Measurements from ENCODE around the gene GSTCD.
"Not testable (repeated sequence)": the region's sequence is repeated elsewhere in the genome, so short reads cannot be mapped to it uniquely, and the experiment has no call there.

GSTCD gene

DNA sequence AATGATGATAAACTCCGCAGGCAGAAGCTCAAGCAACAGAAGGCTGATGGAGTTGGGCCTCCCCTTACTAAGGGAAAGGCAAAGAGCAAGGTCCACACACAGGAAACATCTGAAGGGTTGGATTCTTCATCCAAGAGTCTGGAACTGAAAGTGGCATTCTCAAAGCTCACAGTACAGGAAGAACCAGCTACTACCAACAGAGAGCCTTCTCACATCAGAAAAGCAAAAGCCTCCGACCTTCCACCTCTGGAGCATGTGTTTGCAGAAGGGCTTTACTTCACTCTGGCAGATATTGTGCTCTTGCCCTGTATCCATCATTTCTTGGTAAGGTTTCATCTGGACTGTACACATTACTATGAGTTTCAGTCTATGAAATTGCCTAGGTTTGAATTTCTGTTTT lies 10.6 kb downstream of the GSTCD start:
- DNase-seq = no peak

DNA sequence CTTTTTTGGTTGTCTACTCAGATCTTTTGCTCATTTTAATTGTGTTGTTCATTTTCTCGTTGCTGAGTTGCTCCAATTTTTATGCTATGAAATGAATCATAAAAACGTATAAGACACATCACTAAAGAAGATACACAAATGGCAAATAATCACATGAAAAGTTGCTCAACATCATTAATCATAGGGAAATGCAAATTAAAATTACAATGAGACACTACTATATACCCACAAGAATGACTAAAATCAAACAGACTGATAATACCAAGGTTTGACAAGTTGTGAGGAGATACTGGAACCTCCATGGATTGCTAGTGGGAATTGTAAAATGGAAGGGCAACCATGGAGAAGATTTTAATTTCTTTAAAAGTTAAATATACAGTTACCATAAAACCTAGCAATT lies 17.0 kb downstream of the GSTCD start:
- DNase-seq = no peak

DNA sequence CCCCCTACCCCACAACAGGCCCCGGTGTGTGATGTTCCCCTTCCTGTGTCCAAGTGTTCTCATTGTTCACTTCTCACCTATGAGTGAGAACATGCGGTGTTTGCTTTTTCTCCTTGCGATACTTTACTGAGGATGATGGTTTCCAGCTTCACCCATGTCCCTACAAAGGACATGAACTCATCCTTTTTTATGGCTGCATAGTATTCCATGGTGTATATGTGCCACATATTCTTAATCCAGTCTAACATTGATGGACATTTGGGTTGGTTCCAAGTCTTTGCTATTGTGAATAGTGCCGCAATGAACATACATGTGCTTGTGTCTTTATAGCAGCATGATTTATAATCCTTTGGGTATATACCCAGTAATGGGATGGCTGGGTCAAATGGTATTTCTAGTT lies 21.3 kb downstream of the GSTCD start:
- DNase-seq = not testable (repeated sequence)

DNA sequence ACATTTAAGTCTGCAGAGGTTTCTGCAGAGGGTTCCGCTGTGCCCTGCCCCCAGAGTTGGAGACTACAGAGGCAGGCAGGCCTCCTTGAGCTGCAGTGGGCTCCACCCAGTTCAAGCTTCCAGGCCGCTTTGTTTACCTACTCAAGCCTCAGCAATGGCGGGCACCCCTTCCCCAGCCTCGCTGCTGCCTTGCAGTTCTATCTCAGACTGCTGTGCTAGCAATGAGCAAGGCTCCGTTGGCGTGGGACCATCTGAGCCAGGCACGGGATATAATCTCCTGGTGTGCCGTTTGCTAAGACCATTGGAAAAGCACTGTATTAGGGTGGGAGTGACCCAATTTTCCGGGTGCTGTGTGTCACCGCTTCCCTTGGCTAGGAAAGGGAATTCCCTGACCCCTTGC lies 26.6 kb downstream of the GSTCD start:
- DNase-seq = not testable (repeated sequence)

DNA sequence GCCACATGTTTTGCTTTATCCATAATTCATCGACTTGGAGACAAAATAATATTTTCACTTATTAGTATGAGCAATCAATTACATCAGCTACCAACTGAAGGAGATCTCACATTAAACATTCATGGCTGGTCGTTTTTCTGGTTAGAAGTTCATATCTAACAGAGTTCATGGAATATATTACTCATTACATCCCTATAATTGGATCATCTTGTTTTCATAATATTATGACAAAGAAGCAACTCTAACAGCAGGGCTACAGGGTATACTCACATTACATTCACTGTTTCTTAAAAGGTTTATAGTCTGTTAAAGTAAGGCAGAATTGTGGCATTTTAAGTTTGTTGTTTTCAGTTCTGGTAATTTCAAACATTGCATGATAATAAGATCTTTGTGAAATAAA lies 33.0 kb downstream of the GSTCD start:
- no peak for DNase-seq

DNA sequence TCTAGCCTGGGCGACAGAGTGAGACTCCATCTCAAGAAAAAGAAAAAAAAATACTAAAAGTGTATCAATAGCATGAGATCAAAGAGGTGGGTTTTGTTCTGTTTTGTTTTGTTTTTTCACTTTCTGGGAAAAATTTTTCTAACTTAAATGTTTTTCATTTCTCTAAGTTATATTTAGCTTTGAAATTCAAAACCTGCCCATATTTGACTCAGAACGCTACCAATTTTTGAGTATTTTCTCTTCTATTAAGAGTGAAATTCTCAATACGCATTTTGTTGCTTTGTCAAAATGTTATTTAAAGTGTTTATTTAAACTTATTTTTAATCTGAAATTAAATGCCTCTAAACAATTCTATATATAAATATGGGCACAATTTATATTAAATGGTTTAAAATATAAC lies 39.6 kb downstream of the GSTCD start:
- DNase-seq = no peak

DNA sequence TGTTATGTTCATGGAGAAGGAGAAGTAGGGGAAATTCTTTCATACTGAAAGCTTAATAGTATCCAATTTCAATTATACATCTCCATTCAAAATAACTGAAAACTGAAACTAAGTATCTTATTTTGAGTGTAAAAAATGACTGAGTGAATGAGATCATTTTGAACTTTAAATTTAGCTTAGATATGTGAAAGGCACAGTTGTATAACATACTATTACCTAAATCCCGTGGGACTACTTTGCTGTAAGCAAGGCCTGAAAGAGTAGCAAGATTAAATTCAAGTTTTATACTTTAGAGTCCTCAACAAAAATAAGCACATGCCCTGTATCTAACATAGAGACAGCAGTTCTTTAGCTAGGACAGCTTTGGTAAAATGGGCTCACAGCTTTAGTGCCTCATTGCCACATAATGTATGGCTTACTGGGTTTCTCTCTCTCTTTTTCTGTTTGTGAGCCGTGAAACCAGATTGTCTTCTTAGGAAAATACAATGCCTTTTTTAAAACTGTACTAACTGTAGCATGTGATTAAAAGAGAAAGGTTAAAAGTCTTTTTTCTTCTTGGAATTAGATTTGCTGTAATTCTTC lies 43.2 kb downstream of the GSTCD start:
- DNase-seq = no peak

DNA sequence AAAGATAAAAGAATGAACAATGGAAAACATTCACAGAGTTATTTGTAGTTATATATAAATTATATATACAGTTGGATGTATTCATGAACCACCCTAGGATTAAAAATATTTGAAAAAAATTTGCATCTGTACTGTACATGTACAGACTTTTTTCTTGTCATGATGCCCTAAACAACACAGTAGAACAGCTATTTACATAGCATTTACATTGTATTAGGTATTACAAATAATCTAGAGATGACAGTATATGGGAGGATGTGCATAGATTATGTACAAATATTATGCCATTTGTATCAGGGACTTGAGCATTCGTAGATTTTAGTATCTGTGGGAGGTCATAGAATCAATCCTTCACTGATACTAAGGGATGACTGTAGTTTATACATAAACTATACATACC lies 44.8 kb downstream of the GSTCD start:
- DNase-seq = no peak

DNA sequence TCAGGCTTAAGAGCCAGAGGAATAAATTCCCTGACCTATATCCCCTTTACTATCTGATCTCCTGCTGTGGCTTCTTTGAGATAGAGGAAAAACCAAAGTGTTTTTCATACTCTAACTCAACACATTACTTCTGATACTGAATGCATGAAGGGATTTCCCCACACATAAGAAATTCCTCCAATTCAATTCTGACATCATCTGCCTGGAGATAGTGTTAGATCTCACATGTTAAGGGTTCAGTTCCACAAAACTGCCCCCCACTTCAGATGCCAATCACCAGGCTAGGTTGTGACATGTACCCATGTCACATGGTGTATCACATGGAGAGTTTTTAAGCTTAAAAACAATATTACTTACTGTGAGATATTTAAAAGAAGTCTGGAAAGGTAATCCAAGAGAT lies 46.8 kb downstream of the GSTCD start:
- no peak for DNase-seq

DNA sequence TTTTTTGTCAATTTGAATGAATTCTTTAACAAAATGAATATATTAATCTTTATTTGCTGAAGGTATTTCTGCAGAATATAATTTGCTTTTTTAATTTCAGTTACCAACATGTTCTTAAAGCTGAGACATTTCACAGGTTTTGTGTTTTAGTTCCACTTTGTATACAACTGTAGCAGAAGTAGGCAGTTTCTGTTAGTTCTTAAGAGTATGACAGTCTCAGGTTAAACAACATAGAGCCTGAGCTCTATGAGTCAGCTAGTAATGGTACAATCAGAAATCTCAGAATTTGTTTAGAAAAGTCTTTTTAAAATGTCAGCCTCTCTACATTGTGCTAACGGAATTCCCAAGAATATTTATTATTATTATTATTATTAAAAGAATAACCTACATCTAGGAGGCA lies 50.4 kb downstream of the GSTCD start:
- no peak for DNase-seq

DNA sequence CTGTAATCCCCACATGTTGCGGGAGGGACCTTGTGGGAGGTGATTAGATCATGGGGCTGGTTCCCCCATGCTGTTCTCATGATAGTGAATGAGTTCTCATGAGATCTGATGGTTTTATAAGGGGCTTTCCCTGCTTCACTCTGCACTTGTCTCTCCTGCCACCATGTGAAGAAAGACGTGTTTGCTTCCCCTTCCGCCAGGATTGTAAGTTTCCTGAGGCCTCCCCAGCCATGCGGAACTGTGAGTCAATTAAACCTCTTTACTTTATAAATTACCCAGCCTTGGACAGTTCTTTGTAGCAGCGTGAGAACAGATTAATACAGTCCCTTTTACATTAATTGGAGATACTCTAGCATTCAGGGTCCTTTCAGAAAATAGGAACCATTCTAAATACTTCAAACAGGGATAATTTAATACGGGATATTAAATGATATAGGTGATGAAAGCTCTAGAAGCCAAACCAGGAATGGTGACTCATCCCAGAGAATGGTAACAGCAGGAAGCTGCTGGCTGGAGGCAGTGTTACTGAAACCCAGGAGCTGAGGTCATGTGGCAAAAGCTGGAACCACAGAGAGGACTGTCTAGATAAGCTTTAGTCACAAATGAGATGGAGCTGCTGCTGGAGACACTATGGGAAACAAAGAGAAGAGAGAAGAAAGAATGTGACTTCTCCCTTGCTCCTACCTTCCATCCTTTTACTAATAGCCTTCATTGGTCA lies 57.3 kb downstream of the GSTCD start:
- DNase-seq = no peak

DNA sequence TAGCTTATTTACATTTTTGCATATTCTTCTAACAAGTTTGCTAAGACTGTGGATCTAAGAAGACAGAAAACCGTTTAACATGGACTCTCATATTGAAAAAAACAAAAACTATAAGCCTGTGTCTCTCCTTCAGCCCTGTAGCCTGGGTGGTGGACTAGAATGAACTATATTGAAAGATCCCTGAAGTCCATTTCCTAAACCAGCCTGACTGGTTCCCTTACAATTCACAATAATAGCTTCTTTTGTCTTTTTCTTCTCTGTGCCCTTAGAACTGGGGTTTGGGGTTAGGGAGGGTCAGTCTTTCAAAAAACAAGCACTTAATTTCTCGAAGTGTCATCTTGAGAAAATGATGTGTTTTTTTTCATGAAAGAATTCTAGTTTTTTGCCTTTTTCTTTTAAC lies 59.0 kb downstream of the GSTCD start:
- no peak for DNase-seq

DNA sequence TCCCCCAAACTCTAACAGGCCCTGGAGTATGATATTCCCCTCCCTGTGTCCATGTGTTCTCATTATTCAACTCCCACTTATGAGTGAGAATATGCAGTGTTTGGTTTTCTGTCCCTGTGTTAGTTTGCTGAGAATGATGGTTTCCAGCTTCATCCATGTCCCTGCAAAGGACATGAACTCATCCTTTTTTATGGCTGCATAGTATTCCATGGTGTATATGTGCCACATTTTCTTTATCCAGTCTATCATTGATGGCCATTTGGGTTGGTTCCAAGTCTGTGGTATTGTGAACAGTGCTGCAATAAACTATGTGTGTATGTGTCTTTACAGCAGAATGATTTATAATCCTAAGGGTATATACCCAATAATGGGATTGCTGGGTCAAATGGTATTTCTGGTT lies 61.9 kb downstream of the GSTCD start:
- DNase-seq = not testable (repeated sequence)

DNA sequence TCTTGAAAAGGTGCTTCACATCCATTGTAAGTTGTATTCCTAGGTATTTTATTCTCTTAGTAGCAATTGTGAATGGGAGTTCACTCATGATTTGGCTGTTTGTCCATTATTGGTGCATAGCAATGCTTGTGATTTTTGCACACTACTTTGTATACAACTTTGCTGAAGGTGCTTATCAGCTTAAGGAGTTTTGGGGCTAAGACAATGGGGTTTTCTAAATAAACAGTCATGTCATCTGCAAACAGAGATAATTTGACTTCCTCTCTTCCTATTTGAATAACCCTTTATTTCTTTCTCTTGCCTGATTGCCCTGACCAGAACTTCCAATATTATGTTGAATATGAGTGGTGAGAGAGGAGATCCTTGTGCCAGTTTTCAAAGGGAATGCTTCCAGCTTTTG lies 63.5 kb downstream of the GSTCD start:
- DNase-seq = not testable (repeated sequence)

DNA sequence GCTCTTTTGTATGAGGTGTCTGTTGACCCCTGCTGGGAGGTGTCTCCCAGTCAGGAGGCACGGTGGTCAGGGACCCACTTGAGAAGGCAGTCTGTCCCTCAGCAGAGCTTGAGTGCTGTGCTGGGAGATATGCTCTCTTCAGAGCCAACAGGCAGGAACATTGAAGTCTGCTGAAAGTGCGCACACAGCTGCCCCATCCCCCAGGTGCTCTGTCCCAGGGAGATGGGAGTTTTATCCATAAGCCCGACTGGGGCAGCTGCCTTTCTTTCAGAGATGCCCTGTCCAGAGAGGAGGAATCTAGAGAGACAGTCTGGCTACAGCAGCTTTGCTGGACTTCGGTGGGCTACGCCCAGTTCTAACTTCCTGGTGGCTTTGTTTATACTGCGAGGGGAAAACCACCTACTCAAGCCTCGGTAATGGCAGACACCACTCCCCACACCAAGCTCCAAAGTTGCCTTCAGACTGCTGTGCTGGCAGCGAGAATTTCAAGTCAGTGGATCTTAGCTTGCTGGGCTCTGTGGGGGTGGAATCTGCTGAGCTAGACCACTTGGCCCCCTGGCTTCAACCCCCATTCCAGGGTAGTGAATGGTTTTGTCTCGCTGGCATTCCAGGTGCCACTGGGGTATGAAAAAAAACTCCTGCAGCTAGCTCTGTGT lies 67.3 kb downstream of the GSTCD start:
- DNase-seq = not testable (repeated sequence)

DNA sequence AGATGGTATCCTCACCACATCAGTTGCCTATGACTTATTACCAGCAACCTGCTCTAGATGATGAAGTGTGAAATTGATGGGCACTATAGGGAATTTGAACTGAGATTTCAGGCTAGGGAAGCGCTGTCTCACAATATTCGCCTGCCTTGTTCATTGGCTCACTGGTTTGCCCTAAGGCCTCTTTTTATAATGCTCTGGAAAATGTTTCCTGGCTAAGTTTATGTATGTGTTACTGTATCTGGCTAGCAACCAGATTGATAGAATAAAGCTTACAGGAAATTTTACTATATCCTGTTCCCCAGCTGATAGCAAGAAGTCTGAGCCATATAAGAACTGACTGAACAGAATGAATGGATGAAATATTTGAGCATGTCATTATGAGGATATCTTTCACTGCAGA lies 71.6 kb downstream of the GSTCD start:
- no peak for DNase-seq

DNA sequence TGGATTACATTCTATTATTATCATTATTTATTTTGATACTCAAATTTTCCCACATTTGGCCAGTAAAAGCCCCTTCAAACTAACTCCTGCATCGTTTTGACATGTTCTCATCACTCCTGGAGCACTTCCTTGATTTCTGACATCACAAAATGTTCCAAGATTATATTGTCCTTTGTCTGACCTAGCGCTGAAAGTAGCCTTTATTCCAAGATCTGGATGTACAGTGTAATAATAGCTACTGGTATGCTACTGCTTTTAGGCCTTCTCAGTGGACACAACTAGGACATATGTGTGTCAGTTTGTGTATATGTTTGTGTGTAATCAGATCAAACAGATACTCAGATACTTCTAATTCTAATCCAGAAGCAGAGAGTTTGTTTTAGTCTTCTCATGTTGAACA lies 76.2 kb downstream of the GSTCD start:
- no peak for DNase-seq

DNA sequence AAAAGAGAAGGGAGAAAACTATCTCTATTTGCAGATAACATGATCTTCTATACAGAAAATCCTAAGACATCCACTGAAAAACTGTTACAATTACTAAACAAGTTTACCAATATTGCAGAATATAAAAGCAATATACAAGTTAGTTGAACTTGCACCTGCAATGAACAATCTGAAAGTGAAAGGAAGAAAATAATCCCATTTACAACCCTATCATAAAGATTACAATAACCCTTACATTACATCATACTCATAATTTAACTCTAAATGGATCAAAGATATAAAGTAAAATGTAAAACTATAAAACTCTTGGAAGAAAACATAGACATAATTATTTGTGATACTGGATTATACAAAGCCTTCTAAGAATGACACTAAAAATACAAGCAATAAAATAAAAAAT lies 77.2 kb downstream of the GSTCD start:
- no peak for DNase-seq

DNA sequence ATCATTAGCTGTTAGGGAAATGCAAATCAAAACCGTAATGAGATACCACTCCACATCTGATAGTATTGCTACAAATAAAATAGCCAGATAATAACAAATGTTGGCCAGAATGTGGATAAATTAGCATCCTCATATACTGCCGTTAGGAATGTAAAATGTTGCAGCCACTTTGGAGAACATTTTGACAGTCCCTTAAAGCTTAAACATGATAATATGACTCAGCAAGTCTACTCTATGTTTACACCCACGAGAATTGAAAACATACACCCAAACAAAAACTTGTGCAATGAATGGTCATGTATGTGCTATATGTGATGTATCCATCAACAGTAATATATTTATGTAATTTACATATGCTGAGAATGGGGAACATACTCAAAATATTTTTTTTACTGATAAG lies 78.2 kb downstream of the GSTCD start:
- no peak for DNase-seq

DNA sequence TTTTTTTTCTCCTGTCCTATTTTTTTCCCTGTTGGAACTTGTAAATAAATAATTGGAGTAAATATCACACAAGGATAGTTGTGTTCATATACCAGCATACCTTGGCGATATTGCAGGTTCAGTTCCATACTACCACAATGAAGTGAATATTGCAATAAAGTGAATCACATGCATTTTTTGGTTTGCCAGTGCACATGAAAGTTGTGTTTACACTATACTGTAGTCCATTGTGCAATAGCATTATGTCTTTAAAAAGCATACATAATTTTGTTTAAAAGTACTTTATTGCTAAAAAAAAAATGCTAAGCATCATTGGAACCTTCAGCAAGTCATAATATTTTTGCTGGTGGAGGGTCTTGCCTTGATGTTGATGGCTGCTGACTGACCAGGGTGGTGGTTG lies 88.6 kb downstream of the GSTCD start:
- no peak for DNase-seq

DNA sequence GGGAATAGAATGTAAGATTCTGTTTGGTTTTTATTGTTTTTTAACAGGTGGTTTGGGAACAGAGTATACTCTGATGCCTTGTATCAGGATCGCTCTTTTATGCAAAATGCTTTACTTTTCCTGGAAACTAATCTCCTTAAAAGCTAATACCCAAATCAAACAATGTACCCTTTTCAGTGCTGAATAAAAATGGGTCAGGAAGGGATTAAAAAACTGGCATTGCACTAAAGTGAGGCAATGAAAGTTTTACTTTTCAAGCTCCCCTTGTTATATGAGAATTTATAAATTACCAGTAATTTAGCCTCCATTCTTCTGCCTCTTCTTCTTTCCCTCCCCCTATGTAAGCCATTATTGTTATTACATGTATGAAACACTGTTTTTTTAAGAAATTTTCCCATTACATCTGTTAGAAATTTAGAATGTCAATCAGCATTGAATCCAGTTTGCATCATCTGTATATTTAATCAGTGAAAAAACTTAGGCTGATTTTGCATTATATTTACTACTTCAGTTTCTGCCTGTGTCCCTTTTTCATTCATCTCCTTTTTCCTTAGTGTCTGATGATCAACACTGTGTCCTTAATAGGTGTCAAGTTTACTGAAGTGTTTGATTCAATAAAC lies 97.0 kb downstream of the GSTCD start:
- DNase-seq = no peak

DNA sequence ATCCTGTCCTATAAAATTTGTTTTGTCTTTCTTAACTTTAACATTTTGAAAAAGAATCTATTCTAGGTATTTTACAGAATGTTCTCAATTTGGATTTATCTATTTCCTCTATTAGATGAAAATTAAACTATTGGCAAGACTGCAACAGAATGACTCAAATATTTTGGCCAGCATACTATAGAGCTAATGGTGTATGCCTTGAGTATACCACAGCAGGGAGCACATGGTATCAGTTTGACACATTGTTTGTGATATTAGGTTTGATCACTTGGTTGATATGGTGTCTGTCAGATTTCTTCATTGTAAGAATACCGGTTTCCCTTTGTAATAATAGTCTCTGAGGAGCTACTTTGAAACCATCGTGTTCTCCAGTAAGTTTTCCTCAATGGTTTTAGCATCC lies 98.9 kb downstream of the GSTCD start:
- no peak for DNase-seq

DNA sequence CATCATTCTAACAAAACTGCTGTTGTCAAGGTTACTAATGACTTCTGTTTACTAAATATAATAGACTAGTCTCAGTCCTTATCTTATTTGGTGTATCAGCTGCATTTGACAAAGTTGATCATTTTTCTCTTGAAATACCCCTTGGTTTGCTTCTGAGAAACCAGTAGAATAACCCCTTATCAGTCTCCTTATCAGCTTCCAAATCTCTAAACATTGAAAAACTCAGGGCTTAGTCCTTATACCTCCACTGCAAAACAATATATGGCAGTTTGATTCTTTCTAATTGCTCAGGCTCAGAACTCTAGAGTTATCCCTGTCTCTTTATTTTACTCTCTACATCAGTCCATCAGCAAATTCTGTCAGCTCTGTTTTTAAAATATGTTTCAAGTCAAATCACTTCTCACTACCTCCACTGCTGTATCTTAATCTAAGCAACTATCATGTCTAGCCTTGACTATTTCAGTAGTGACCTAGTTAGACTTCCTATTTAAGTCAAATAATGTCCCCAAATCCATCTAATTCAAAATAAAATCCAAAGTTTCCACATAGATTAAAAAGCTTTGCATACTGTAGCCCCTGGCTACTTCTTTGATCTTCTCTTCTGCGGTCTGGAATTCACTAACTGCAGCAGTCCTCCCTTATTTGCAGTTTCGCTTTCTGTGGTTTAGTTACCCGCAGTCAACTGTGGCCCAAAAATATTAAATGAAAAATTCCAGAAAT lies 99.6 kb downstream of the GSTCD start:
- DNase-seq = no peak

DNA sequence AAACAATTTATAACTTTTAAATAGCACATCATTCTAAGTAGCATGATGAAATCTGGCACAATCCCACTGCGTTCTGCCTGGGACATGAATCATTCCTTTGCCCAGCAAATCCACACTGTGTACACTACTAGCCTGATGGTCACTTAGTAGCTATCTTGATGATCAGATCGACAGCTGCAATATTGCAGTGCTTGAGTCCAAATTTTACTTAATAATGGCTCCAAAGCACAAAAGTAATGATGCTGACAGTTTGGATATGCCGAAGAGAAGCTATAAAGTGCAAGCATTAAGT lies 100.1 kb downstream of the GSTCD start:
- DNase-seq = no peak

Data from stimulated activated CD4-positive, alpha-beta T cell treated with anti-CD3 and anti-CD28 coated beads, Interleukin-12 subunit alpha, Interleukin-12 subunit beta, amount 100 ng/mL, for 4 hours (primary cell).